OCI-LY1 (cell line): Measurements from ENCODE around the gene TNIP1.

Source experiments
- CTCF ChIP-seq: fragments of 200-600 bp; sonication (generic), shearing (Covaris generic); IDR thresholded peaks from 2 replicates; pipeline ENCODE4 v1.5.1; 2017; ENCODE audit warnings: mild to moderate bottlenecking, antibody characterized with exemption, low read length, moderate library complexity, mixed read lengths
- EZH2 ChIP-seq: fragments of 200-600 bp; sonication (generic), shearing (Covaris generic); IDR thresholded peaks from 2 replicates; pipeline ENCODE4 v1.8.0; 2017; ENCODE audit warnings: borderline replicate concordance, mixed run types, mild to moderate bottlenecking, antibody characterized with exemption, low read length, moderate library complexity, mixed read lengths

- no peak for TF ChIP-seq CTCF
- no peak for TF ChIP-seq EZH2
Observed at GRCh38 chr5:151037561-151038411, 43.0 kb downstream of the TNIP1 start.
